ENCODE data around the gene ZNF610.
"Not testable (repeated sequence)": the region's sequence is repeated elsewhere in the genome, so short reads cannot be mapped to it uniquely, and the experiment has no call there.

Gene ZNF610

GRCh38 chr19:52336117-52336790, at the start of gene ZNF610:
Gene ZNF610, plus strand, starts transcription at chr19:52336243. Its CDS starts 12,930 bp downstream, at chr19:52349173.
- H3K36me3 ChIP-seq (ENCODE audit: insufficient read depth, low read length): no peaks in the 10 kb centered on the region
- peaks cover 17% of the 10 kb centered on the region; the same call in 1 of the 2 replicates for H3K9me3 ChIP-seq (ENCODE audit: insufficient read depth, low read depth, low read length)
- peak within 1 kb of the TSS; percentile 91 for H3K4me2 ChIP-seq (ENCODE audit: low read depth, low read length, poor library complexity, severe bottlenecking)
- peaks cover 8% of the 10 kb centered on the region for H3K4me1 ChIP-seq (ENCODE audit: insufficient read depth, low read length, poor library complexity, severe bottlenecking)
- no peak for TF ChIP-seq EZH2phosphoT487 (IDR thresholded peaks at IDR 0.05; ENCODE audit: borderline replicate concordance)
- H3K79me2 ChIP-seq (ENCODE audit: insufficient read depth, low read length): peaks cover 23% of the 10 kb centered on the region
- peak within 1 kb of the TSS; percentile 99 for H3K9ac ChIP-seq (ENCODE audit: low read depth, low read length, poor library complexity, severe bottlenecking)
- H3K27me3 ChIP-seq (ENCODE audit: insufficient read depth, low read length, poor library complexity, severe bottlenecking): no peaks in the 10 kb centered on the region
- no peaks in the 10 kb centered on the region for H3F3A ChIP-seq (ENCODE audit: low read depth)
- H4K20me1 ChIP-seq (ENCODE audit: insufficient read depth, low read length, poor library complexity, severe bottlenecking): no peaks in the 10 kb centered on the region
- no peaks in the 10 kb centered on the region for H3K9me2 ChIP-seq (replicated peaks; ENCODE audit: low read depth, low read length)
- H2AFZ ChIP-seq (ENCODE audit: low read length): peak within 1 kb of the TSS; percentile 94
- peak within 1 kb of the TSS; percentile 97 for H3K4me3 ChIP-seq (ENCODE audit: low read length, poor library complexity, severe bottlenecking)

GRCh38 chr19:52286256-52286655, 49.8 kb upstream of the ZNF610 start:
- Histone ChIP-seq H3K4me3 (ENCODE audit: low read length, poor library complexity, severe bottlenecking) (no peak overlapping the region), H3K9ac (ENCODE audit: low read depth, low read length, poor library complexity, severe bottlenecking) (no peak overlapping the region), H3K4me2 (ENCODE audit: low read depth, low read length, poor library complexity, severe bottlenecking) (no peak overlapping the region), H3K27me3 (ENCODE audit: insufficient read depth, low read length, poor library complexity, severe bottlenecking) (no peaks in the 10 kb centered on the region), H4K20me1 (ENCODE audit: insufficient read depth, low read length, poor library complexity, severe bottlenecking) (peaks cover 18% of the 10 kb centered on the region), H3K9me3 (ENCODE audit: insufficient read depth, low read depth, low read length) (no peaks in the 10 kb centered on the region), H3F3A (ENCODE audit: low read depth) (no peaks in the 10 kb centered on the region), H3K79me2 (ENCODE audit: insufficient read depth, low read length) (peaks cover 14% of the 10 kb centered on the region), H2AFZ (ENCODE audit: low read length) (no peak overlapping the region), H3K36me3 (ENCODE audit: insufficient read depth, low read length) (peaks cover 77% of the 10 kb centered on the region), H3K4me1 (ENCODE audit: insufficient read depth, low read length, poor library complexity, severe bottlenecking) (no peaks in the 10 kb centered on the region), H3K9me2 (replicated peaks; ENCODE audit: low read depth, low read length) (no peaks in the 10 kb centered on the region)
- TF ChIP-seq EZH2phosphoT487 (IDR thresholded peaks at IDR 0.05; ENCODE audit: borderline replicate concordance) (no peak), CTCF (conservative IDR thresholded peaks at IDR 0.05; ENCODE audit: low read length) (no peak)

GRCh38 chr19:52291781-52292180, 44.3 kb upstream of the ZNF610 start:
- H3K79me2 ChIP-seq (ENCODE audit: insufficient read depth, low read length): no peaks in the 10 kb centered on the region
- H3K4me1 ChIP-seq (ENCODE audit: insufficient read depth, low read length, poor library complexity, severe bottlenecking): no peaks in the 10 kb centered on the region
- H3K9ac ChIP-seq (ENCODE audit: low read depth, low read length, poor library complexity, severe bottlenecking): no peak overlapping the region
- H4K20me1 ChIP-seq (ENCODE audit: insufficient read depth, low read length, poor library complexity, severe bottlenecking): peaks cover 7% of the 10 kb centered on the region
- H2AFZ ChIP-seq (ENCODE audit: low read length): no peak overlapping the region
- H3K36me3 ChIP-seq (ENCODE audit: insufficient read depth, low read length): peaks cover 40% of the 10 kb centered on the region
- no peaks in the 10 kb centered on the region for H3K9me3 ChIP-seq (ENCODE audit: insufficient read depth, low read depth, low read length)
- H3K27me3 ChIP-seq (ENCODE audit: insufficient read depth, low read length, poor library complexity, severe bottlenecking): no peaks in the 10 kb centered on the region
- no peak overlapping the region for H3K4me2 ChIP-seq (ENCODE audit: low read depth, low read length, poor library complexity, severe bottlenecking)
- H3F3A ChIP-seq (ENCODE audit: low read depth): 0 out of 2 replicates have a peak, but pooled peaks cover 5% of the 10 kb centered on the region
- TF ChIP-seq CTCF (conservative IDR thresholded peaks at IDR 0.05; ENCODE audit: low read length): no peak
- TF ChIP-seq EZH2phosphoT487 (IDR thresholded peaks at IDR 0.05; ENCODE audit: borderline replicate concordance): no peak
- H3K9me2 ChIP-seq (replicated peaks; ENCODE audit: low read depth, low read length): no peaks in the 10 kb centered on the region
- H3K4me3 ChIP-seq (ENCODE audit: low read length, poor library complexity, severe bottlenecking): no peak overlapping the region

GRCh38 chr19:52292946-52293345, 43.1 kb upstream of the ZNF610 start:
- H3K36me3 ChIP-seq (ENCODE audit: insufficient read depth, low read length): peaks cover 33% of the 10 kb centered on the region
- not testable (repeated sequence) for H3K9ac ChIP-seq (ENCODE audit: low read depth, low read length, poor library complexity, severe bottlenecking); H2AFZ ChIP-seq (ENCODE audit: low read length); H3K4me3 ChIP-seq (ENCODE audit: low read length, poor library complexity, severe bottlenecking); H3K79me2 ChIP-seq (ENCODE audit: insufficient read depth, low read length); H3K27me3 ChIP-seq (ENCODE audit: insufficient read depth, low read length, poor library complexity, severe bottlenecking); H3F3A ChIP-seq (ENCODE audit: low read depth); H3K9me2 ChIP-seq (replicated peaks; ENCODE audit: low read depth, low read length); H3K4me1 ChIP-seq (ENCODE audit: insufficient read depth, low read length, poor library complexity, severe bottlenecking); H3K4me2 ChIP-seq (ENCODE audit: low read depth, low read length, poor library complexity, severe bottlenecking); H3K9me3 ChIP-seq (ENCODE audit: insufficient read depth, low read depth, low read length)
- peaks cover 13% of the 10 kb centered on the region for H4K20me1 ChIP-seq (ENCODE audit: insufficient read depth, low read length, poor library complexity, severe bottlenecking)

All from Loucy (cell line).